Testis (tissue), 2 donors: ENCODE data around the gene PORCN.

Source experiments
- POLR2A ChIP-seq: fragments of 450-650 bp; IDR thresholded peaks from one replicate; pipeline ENCODE4 v1.6.1; 2017; ENCODE audit warnings: antibody characterized with exemption, mild to moderate bottlenecking, moderate library complexity
- TF ChIP-seq, protein P1 (sequence below), 3 experiments: fragments of 450-650 bp in 2 of 3; fragments of 200-600 bp in 1 of 3; sonication (generic) in 1 of 3; IDR thresholded peaks; one replicate each; pipeline ENCODE4 v1.5.1; 2016 to 2019; ENCODE audit warnings: antibody characterized with exemption in 3 of 3, mild to moderate bottlenecking in 2 of 3, moderate library complexity in 1 of 3

DNA sequence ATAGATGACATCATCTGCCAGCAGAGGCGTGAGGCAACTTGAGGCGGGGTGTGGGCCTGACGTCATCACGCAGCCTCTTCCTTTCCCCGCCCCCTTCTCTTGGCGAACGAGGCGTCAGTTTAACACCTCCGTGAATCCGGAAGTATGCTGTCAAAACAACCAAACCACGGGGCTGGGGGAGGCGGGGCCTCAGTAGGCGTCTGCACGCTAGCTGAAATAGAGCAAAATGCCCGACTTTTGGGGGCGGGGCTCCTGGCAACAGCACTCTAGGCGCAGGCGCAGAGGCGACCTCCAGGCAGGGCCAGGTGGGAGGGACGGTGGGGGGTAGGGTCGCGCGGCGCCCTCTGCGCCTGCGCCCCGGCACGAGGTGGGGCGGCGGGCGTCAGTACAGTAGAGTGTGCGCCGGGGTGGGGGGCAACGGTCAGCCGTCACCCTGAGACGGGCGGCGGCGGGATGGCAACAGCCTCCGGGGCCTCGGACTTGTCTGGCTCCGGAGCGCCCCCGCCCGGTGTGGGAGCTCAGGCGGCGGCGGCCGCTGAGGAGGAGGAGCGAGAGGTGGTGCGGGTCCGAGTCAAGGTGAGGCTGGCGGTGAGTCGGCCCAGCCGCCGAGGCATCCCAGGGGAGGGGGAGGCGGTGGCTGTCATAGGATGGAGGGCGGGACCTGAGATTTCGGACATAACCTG lies 30.7 kb downstream of the PORCN start, which contains the start of gene TBC1D25:
- no peak for TF ChIP-seq POLR2A
- TF ChIP-seq, protein P1, sequence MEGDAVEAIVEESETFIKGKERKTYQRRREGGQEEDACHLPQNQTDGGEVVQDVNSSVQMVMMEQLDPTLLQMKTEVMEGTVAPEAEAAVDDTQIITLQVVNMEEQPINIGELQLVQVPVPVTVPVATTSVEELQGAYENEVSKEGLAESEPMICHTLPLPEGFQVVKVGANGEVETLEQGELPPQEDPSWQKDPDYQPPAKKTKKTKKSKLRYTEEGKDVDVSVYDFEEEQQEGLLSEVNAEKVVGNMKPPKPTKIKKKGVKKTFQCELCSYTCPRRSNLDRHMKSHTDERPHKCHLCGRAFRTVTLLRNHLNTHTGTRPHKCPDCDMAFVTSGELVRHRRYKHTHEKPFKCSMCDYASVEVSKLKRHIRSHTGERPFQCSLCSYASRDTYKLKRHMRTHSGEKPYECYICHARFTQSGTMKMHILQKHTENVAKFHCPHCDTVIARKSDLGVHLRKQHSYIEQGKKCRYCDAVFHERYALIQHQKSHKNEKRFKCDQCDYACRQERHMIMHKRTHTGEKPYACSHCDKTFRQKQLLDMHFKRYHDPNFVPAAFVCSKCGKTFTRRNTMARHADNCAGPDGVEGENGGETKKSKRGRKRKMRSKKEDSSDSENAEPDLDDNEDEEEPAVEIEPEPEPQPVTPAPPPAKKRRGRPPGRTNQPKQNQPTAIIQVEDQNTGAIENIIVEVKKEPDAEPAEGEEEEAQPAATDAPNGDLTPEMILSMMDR (IDR thresholded peaks at IDR 0.05), result no peak
